ENCODE measurements around the gene KPNA6. TPM values are rescaled to one million over a fixed set of nuclear protein-coding genes. Genes with fewer than 3 reads are reported as not detected.

Gene KPNA6
- total RNA-seq, 1 experiment from 2014 or later: 79.9 TPM

GRCh38 chr1:32201011-32201855 is 93.4 kb downstream of the KPNA6 start (continued):
- no peak for TF ChIP-seq CTCF (IDR thresholded peaks at IDR 0.05 in 2 of 3, conservative IDR thresholded peaks at IDR 0.05 in 1 of 3; ENCODE audit: borderline replicate concordance in 1 of 3, insufficient read depth in 1 of 3, low read depth in 2 of 3, low read length in 2 of 3)

DNA sequence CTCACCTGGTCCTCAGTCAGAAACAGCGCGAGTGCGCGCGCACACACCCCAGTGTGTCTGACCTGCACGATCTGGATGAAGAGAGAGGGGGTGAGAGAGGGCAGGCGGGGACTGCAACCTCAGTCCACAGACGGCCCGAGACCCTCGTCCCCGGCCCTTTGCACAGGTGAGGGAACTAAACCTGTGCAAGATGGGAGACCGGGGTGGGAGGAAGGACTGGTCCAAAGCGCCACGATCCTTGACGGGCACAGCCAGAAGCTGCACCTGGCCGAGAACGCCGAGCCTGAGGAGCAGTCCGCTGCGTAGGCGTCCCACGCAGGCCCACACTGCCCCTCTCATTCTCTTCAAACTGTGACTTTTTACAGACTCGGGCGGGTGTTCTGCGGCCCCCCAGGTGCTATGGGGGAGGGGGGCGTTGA is 97.1 kb downstream of the KPNA6 start:
- RAD21 ChIA-PET (ENCODE audit: low non-redundant PET in 1 of 2, low total read pairs in 2 of 2, uncharacterized antibody in 2 of 2, unreplicated experiment in 2 of 2): no interaction called here
- peak overlapping the region; percentile 91 for H3K4me2 ChIP-seq (ENCODE audit: low read length)
- H3K27me3 ChIP-seq (ENCODE audit: insufficient read depth, low read length): no peaks in the 10 kb centered on the region
- H4K20me1 ChIP-seq (ENCODE audit: insufficient read depth): no peaks in the 10 kb centered on the region
- intact Hi-C loops (cut with micrococcal nuclease): no loop called here
- ATAC-seq (no peak), DNase-seq (ENCODE audit: low read depth, low spot score) (no peak)
- no peaks in the 10 kb centered on the region for H3K9me3 ChIP-seq (ENCODE audit: control insufficient read depth in 1 of 2, insufficient read depth in 1 of 2, low read depth in 1 of 2, low read length in 2 of 2)
- CTCF ChIA-PET: interaction anchor here (1.0 kb wide), 1 partner anchor 11 kb away, joined by 3 read pairs; no protein-coding TSS in a partner anchor
- POLR2A ChIA-PET: interaction anchor here (1.2 kb wide), 1 partner anchor 131 kb away, joined by 3 read pairs; the partner anchor contains the start of gene MARCKSL1
- no peak overlapping the region for H2AFZ ChIP-seq (ENCODE audit: low read depth, low read length, poor library complexity, severe bottlenecking)
- H3K9me2 ChIP-seq (ENCODE audit: insufficient read depth): no peaks in the 10 kb centered on the region
- BruUV-seq (replicated peaks): no TSS peak
- H3K9ac ChIP-seq (ENCODE audit: low read length): peak overlapping the region; percentile 95
- peaks cover 0 to 11% of the 10 kb centered on the region in 2 experiments; a peak in 1 of 4 replicates for H3K36me3 ChIP-seq (ENCODE audit: control insufficient read depth in 1 of 2, insufficient read depth in 2 of 2, low read length in 2 of 2)
- peaks cover 9 to 42% of the 10 kb centered on the region in 2 experiments; a peak in 3 of 4 replicates for H3K4me1 ChIP-seq (ENCODE audit: control insufficient read depth in 1 of 2, insufficient read depth in 2 of 2, low read length in 2 of 2)
- peak overlapping the region; percentile 77 to 78 for H3K4me3 ChIP-seq (replicated peaks in 1 of 2; ENCODE audit: low read depth in 1 of 2, low read length in 2 of 2)
- H3K79me2 ChIP-seq (ENCODE audit: insufficient read depth, low read length): peaks cover 19% of the 10 kb centered on the region; the same call in 1 of the 2 replicates
- H3K27ac ChIP-seq (ENCODE audit: low read depth, low read length): no peak overlapping the region; the same call in 1 of the 2 replicates
- TF ChIP-seq CBX3 (IDR thresholded peaks at IDR 0.05; ENCODE audit: low read depth): no peak
